Measurements from ENCODE around the gene ATP6V0B.

GRCh38 chr1:43995984-43996732 lies 21.4 kb downstream of the ATP6V0B start:
- TF ChIP-seq MAFF (IDR thresholded peaks at IDR 0.05; ENCODE audit: low read depth, low read length) (no peak), FOXA3 (CRISPR knock-in tag; IDR thresholded peaks at IDR 0.05) (no peak), BORCS8-MEF2B (CRISPR knock-in tag; IDR thresholded peaks at IDR 0.05) (no peak), TAF1 (CRISPR knock-in tag; IDR thresholded peaks at IDR 0.05) (no peak), ZBTB37 (CRISPR knock-in tag; IDR thresholded peaks at IDR 0.05) (no peak), CTCF (CRISPR knock-in tag; IDR thresholded peaks at IDR 0.05) (no peak), POLR2A (IDR thresholded peaks at IDR 0.05; ENCODE audit: insufficient read depth in 1 of 2, low read depth in 2 of 2, low read length in 2 of 2) (no peak), PHF8 (CRISPR knock-in tag; IDR thresholded peaks at IDR 0.05) (no peak), ZBTB40 (IDR thresholded peaks at IDR 0.05) (no peak), ZBTB40 (CRISPR knock-in tag; IDR thresholded peaks at IDR 0.05) (no peak)

Measured in HepG2 (cell line).